ENCODE results near the gene SLC39A1. TPM values are rescaled to one million over a fixed set of nuclear protein-coding genes. Genes with fewer than 3 reads are reported as not detected.

The SLC39A1 gene
- total and polyA plus RNA-seq, 2 donors (not counting 3 experiments of a cell fraction or from before 2014, with no cell fraction given): 75.8 to 98.0 TPM

- no peak for FAIRE-seq
- Histone ChIP-seq H3K79me2 (ENCODE audit: control insufficient read depth, insufficient read depth, low read length) (no peaks in the 10 kb centered on the region), H3K36me3 (ENCODE audit: control insufficient read depth in 2 of 2, extremely low read depth in 1 of 2, insufficient read depth in 2 of 2, low read length in 2 of 2) (peaks cover 5 to 53% of the 10 kb centered on the region in 2 experiments), H3K27me3 (ENCODE audit: control insufficient read depth in 2 of 2, insufficient read depth in 2 of 2, low read length in 2 of 2) (no peaks in the 10 kb centered on the region), H3K9me3 (replicated peaks; ENCODE audit: control insufficient read depth, insufficient read depth, low read length) (no peaks in the 10 kb centered on the region), H2AFZ (ENCODE audit: low read depth, low read length) (no peak overlapping the region), H4K20me1 (replicated peaks; ENCODE audit: control insufficient read depth, extremely low read depth, insufficient read depth, low read length) (no peaks in the 10 kb centered on the region), H3K9ac (replicated peaks; ENCODE audit: extremely low read depth, insufficient read depth, low read length) (no peak overlapping the region), H3K9me1 (replicated peaks; ENCODE audit: control insufficient read depth, extremely low read depth, insufficient read depth, low read length) (no peaks in the 10 kb centered on the region), H3K4me1 (ENCODE audit: control insufficient read depth, extremely low read depth, insufficient read depth, low read length) (no peaks in the 10 kb centered on the region), H3K27ac (ENCODE audit: insufficient read depth, low read depth, low read length) (no peak overlapping the region), H3K4me3 (replicated peaks in 1 of 3; ENCODE audit: insufficient read depth in 1 of 3, low read depth in 1 of 3, low read length in 3 of 3) (no peak overlapping the region), H3K4me2 (ENCODE audit: insufficient read depth, low read length) (no peak overlapping the region)
- no peak for DNase-seq (ENCODE audit: low read depth, low spot score)
- ChIA-PET CTCF (no interaction called here), POLR2A (no interaction called here)
- BruUV-seq (replicated peaks): no TSS peak
- dilution Hi-C loops (cut with MboI; ENCODE audit: extremely low pct_ligation_motif_present, low sequenced_read_pairs): no loop called here
- no peak for TF ChIP-seq FOS (IDR thresholded peaks at IDR 0.05; ENCODE audit: borderline replicate concordance, insufficient read depth, low read length)
- no peak for TF ChIP-seq EZH2 (IDR thresholded peaks at IDR 0.05; ENCODE audit: borderline replicate concordance, low read depth, low read length, severe bottlenecking)
- no peak for TF ChIP-seq JUN (IDR thresholded peaks at IDR 0.05; ENCODE audit: borderline replicate concordance, insufficient read depth, insufficient read length, low read depth)
- TF ChIP-seq, protein P1, sequence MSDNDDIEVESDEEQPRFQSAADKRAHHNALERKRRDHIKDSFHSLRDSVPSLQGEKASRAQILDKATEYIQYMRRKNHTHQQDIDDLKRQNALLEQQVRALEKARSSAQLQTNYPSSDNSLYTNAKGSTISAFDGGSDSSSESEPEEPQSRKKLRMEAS (IDR thresholded peaks at IDR 0.05; ENCODE audit: insufficient read depth, insufficient read length): no peak
- TF ChIP-seq POLR2A (IDR thresholded peaks at IDR 0.05; ENCODE audit: low read depth, low read length): no peak
- no peak for TF ChIP-seq GATA2 (IDR thresholded peaks at IDR 0.05; ENCODE audit: insufficient read depth, insufficient read length, low read depth, low read length)
- no peak for TF ChIP-seq CTCF (IDR thresholded peaks at IDR 0.05; ENCODE audit: extremely low read depth in 1 of 2, insufficient read depth in 1 of 2, low read depth in 1 of 2, low read length in 2 of 2)
- intact Hi-C loops (cut with micrococcal nuclease): no loop called here
Measured at GRCh38 chr1:153934746-153935145, 28.6 kb downstream of the SLC39A1 start.
